ENCODE data around the gene BICD1. TPM values are rescaled to one million over a fixed set of nuclear protein-coding genes. Genes with fewer than 3 reads are reported as not detected.

The BICD1 gene
- total and polyA plus RNA-seq, 2 of the 13 experiments (the other 11 are each of a cell fraction or from before 2014, with no cell fraction given) = 4.5 to 5.2 TPM

GRCh38 chr12:32249777-32250176 lies 143.1 kb downstream of the BICD1 start:
- no peaks in the 10 kb centered on the region for H3K9me3 ChIP-seq (ENCODE audit: low read length)
- intact Hi-C loops (cut with micrococcal nuclease; ENCODE audit: unreplicated experiment) = no loop called here
- H3K27me3 ChIP-seq (ENCODE audit: control insufficient read depth in 1 of 2, insufficient read depth in 2 of 2, low read length in 2 of 2) = no peaks in the 10 kb centered on the region
- no peak overlapping the region for H2AFZ ChIP-seq (ENCODE audit: low read length)
- TF ChIP-seq ZNF496 (CRISPR knock-in tag; IDR thresholded peaks at IDR 0.05; ENCODE audit: insufficient replicate concordance) = no peak
- no peak for TF ChIP-seq ZNF570 (CRISPR knock-in tag; IDR thresholded peaks at IDR 0.05; ENCODE audit: borderline replicate concordance)
- no peak for TF ChIP-seq ETS1 (CRISPR knock-in tag; IDR thresholded peaks at IDR 0.05)
- no peak for TF ChIP-seq ZNF333 (CRISPR knock-in tag; IDR thresholded peaks at IDR 0.05; ENCODE audit: borderline replicate concordance)
- TF ChIP-seq ATF7 (IDR thresholded peaks at IDR 0.05) = no peak
- no peak for TF ChIP-seq ATF7 (CRISPR knock-in tag; IDR thresholded peaks at IDR 0.05)
- no peak for TF ChIP-seq ZNF792 (CRISPR knock-in tag; IDR thresholded peaks at IDR 0.05)
- TF ChIP-seq KDM2A (CRISPR knock-in tag; IDR thresholded peaks at IDR 0.05; ENCODE audit: borderline replicate concordance, low read depth) = no peak
- no peak for TF ChIP-seq MATR3 (CRISPR knock-in tag; IDR thresholded peaks at IDR 0.05)
- TF ChIP-seq ZNF646 (CRISPR knock-in tag; IDR thresholded peaks at IDR 0.05) = no peak
- TF ChIP-seq PHF5A (CRISPR knock-in tag; IDR thresholded peaks at IDR 0.05; ENCODE audit: low read depth, unreplicated experiment) = no peak
- TF ChIP-seq NONO (IDR thresholded peaks at IDR 0.05) = no peak
- no peak for TF ChIP-seq NONO (CRISPR knock-in tag; conservative IDR thresholded peaks at IDR 0.05)
- in situ Hi-C loops (cut with HindIII; ENCODE audit: extremely low pct_ligation_motif_present, low pct_unique_long_range_greater_than_20kb) = no loop called here
- no peaks in the 10 kb centered on the region for H3K4me1 ChIP-seq (ENCODE audit: insufficient read depth, low read length)
- no peaks in the 10 kb centered on the region for H3K36me3 ChIP-seq (replicated peaks in 1 of 2; ENCODE audit: control insufficient read depth in 1 of 2, insufficient read depth in 2 of 2, low read length in 2 of 2)
- ChIA-PET CTCF (ENCODE audit: low intra/inter-chr PET ratio, low total read pairs) (no interaction called here), POLR2A (no interaction called here)
- DNase-seq (ENCODE audit: low spot score) (no peak), ATAC-seq (no peak), FAIRE-seq (no peak)
- H3K4me2 ChIP-seq (ENCODE audit: low read depth, low read length) = no peak overlapping the region
- WGBS (ENCODE audit: low lambda C conversion rate) = 89% methylated on average over 2 of the region's 2 CpGs
- H3K79me2 ChIP-seq (ENCODE audit: insufficient read depth, low read length) = no peaks in the 10 kb centered on the region
- BruUV-seq (replicated peaks) = no TSS peak
- no peaks in the 10 kb centered on the region for H4K20me1 ChIP-seq (ENCODE audit: insufficient read depth, low read length)
- H3K9ac ChIP-seq (ENCODE audit: insufficient read depth, low read depth, low read length) = no peak overlapping the region
- H3K4me3 ChIP-seq (replicated peaks in 1 of 3; ENCODE audit: insufficient read depth in 1 of 3, low read depth in 2 of 3, low read length in 3 of 3) = no peak overlapping the region
- no peak overlapping the region for H3K27ac ChIP-seq (ENCODE audit: extremely low read length, insufficient read depth, low read length)

Measured in HepG2 (cell line).